K562 (cell line): ENCODE measurements around the gene ADD1. TPM values are rescaled to one million over a fixed set of nuclear protein-coding genes. Genes with fewer than 3 reads are reported as not detected.
A peak's percentile ranks its signal among the peaks of the same experiment; 100 is the strongest.

Experiments
- ADNP ChIP-seq: fragments of 200-800 bp; sonication (Bioruptor generic); IDR thresholded peaks from 2 replicates; pipeline ENCODE4 v1.6.1; 2016; ENCODE audit warnings: missing genetic modification characterization, missing compliant biosample characterization
- ASH1L ChIP-seq: fragments of 450-650 bp; IDR thresholded peaks from 2 replicates; pipeline ENCODE4 v1.6.1; 2018; ENCODE audit warnings: borderline replicate concordance, mild to moderate bottlenecking, low read depth; ENCODE audit not compliant: partially characterized antibody
- BCOR ChIP-seq: fragments of 450-650 bp; IDR thresholded peaks from 2 replicates; pipeline ENCODE4 v1.6.1; 2016
- BHLHE40 ChIP-seq: IDR thresholded peaks from 2 replicates; pipeline ENCODE4 v1.6.1; 2011; ENCODE audit warnings: low read length, improper control_type of control experiment
- CEBPG ChIP-seq, 3 experiments: fragments of 200-800 bp in 1 of 3; sonication (Bioruptor generic) in 1 of 3; sonication (generic) in 1 of 3; formaldehyde crosslinking in 1 of 3; IDR thresholded peaks in 2 of 3; conservative IDR thresholded peaks in 1 of 3; 2 replicates each; pipeline versions ENCODE4 v1.6.1 to v1.8.0; 2016 to 2022; ENCODE audit warnings: missing compliant biosample characterization in 2 of 3, missing genetic modification characterization in 2 of 3, mild to moderate bottlenecking in 1 of 3, missing genetic modification reagents in 1 of 3
- ERF ChIP-seq: fragments of 450-650 bp; formaldehyde crosslinking; IDR thresholded peaks from 2 replicates; pipeline ENCODE4 v1.4.0; 2020; ENCODE audit warnings: mild to moderate bottlenecking, mixed read lengths
- ESRRB ChIP-seq: fragments of 250-450 bp; sonication (Bioruptor Pico); IDR thresholded peaks from 2 replicates; pipeline ENCODE4 v1.5.0; 2020; ENCODE audit warnings: mild to moderate bottlenecking, moderate library complexity, borderline replicate concordance
- FOXK2 ChIP-seq, 2 experiments: fragments of 450-650 bp; IDR thresholded peaks in 1 of 2; conservative IDR thresholded peaks in 1 of 2; 2 replicates each; pipeline ENCODE4 v1.6.1; 2016; ENCODE audit warnings: low read depth in 2 of 2, mild to moderate bottlenecking in 1 of 2
- FOXO4 ChIP-seq: fragments of 450-650 bp; formaldehyde crosslinking; IDR thresholded peaks from 2 replicates; pipeline ENCODE4 v1.4.0; 2020; ENCODE audit warnings: mild to moderate bottlenecking, moderate library complexity
- HCFC1 ChIP-seq: IDR thresholded peaks from 2 replicates; pipeline ENCODE4 v1.6.1; 2012; ENCODE audit warnings: low read depth, low read length, improper control_type of control experiment
- ID3 ChIP-seq, 2 experiments: fragments of 250-450 bp in 1 of 2; fragments of 450-650 bp in 1 of 2; sonication (Bioruptor Pico) in 1 of 2; IDR thresholded peaks; 2 replicates each; pipeline versions ENCODE4 v1.6.1 to v1.8.0; 2016 to 2021; ENCODE audit warnings: mild to moderate bottlenecking in 2 of 2, moderate library complexity in 2 of 2, missing compliant biosample characterization in 1 of 2, missing genetic modification characterization in 1 of 2
- KDM2B ChIP-seq: fragments of 250-450 bp; sonication (Bioruptor Pico); IDR thresholded peaks from 2 replicates; pipeline ENCODE4 v1.8.0; 2021; ENCODE audit warnings: mild to moderate bottlenecking, moderate library complexity
- KLF16 ChIP-seq: IDR thresholded peaks from 2 replicates; pipeline ENCODE4 v1.6.1; 2016; ENCODE audit warnings: antibody characterized with exemption
- MAFK ChIP-seq: IDR thresholded peaks from 2 replicates; pipeline ENCODE4 v1.6.1; 2011; ENCODE audit warnings: low read length, improper control_type of control experiment
- NCOA1 ChIP-seq: fragments of 450-650 bp; IDR thresholded peaks from 2 replicates; pipeline ENCODE4 v1.6.1; 2016; ENCODE audit warnings: low read depth
- PHB2 ChIP-seq: fragments of 450-650 bp; IDR thresholded peaks from 2 replicates; pipeline ENCODE4 v1.6.1; 2017; ENCODE audit warnings: low read depth
- PURB ChIP-seq: sonication (generic); formaldehyde crosslinking; IDR thresholded peaks from 2 replicates; pipeline ENCODE4 v1.9.0; 2021; ENCODE audit warnings: low read depth, mild to moderate bottlenecking, missing genetic modification reagents
- RBM25 ChIP-seq: fragments of 200-400 bp; formaldehyde crosslinking; IDR thresholded peaks from 2 replicates; pipeline ENCODE4 v1.6.1; 2018; ENCODE audit warnings: low read length, low read depth, moderate library complexity; ENCODE audit not compliant: severe bottlenecking
- RBM34 ChIP-seq: fragments of 200-400 bp; formaldehyde crosslinking; IDR thresholded peaks from 2 replicates; pipeline ENCODE4 v1.6.1; 2018; ENCODE audit warnings: low read length, borderline replicate concordance; ENCODE audit not compliant: insufficient read depth
- RUNX1 ChIP-seq: sonication (generic); IDR thresholded peaks from 2 replicates; pipeline ENCODE4 v1.6.1; 2016; ENCODE audit warnings: antibody characterized with exemption, low read depth
- SMAD1 ChIP-seq: fragments of 150-350 bp; IDR thresholded peaks from 2 replicates; pipeline ENCODE4 v1.6.1; 2014; ENCODE audit warnings: low read length, low read depth; ENCODE audit not compliant: partially characterized antibody
- STAT5B ChIP-seq: fragments of 250-450 bp; sonication (Bioruptor Pico); IDR thresholded peaks from 2 replicates; pipeline ENCODE4 v1.8.0; 2021; ENCODE audit warnings: mild to moderate bottlenecking, inconsistent platforms
- ZBTB12 ChIP-seq: fragments of 250-450 bp; sonication (Bioruptor Pico); IDR thresholded peaks from 2 replicates; pipeline ENCODE4 v1.4.0; 2020
- ZEB2 ChIP-seq: fragments of 450-650 bp; IDR thresholded peaks from 2 replicates; pipeline ENCODE4 v1.6.1; 2016
- ZNF140 ChIP-seq: fragments of 250-450 bp; sonication (Bioruptor Pico); IDR thresholded peaks from 2 replicates; pipeline ENCODE4 v1.8.0; 2021; ENCODE audit warnings: moderate library complexity, mild to moderate bottlenecking, inconsistent platforms
- ZNF212 ChIP-seq: fragments of 450-650 bp; formaldehyde crosslinking; IDR thresholded peaks from 2 replicates; pipeline ENCODE4 v1.4.0; 2020; ENCODE audit warnings: mild to moderate bottlenecking
- ZNF253 ChIP-seq: fragments of 250-450 bp; sonication (Bioruptor Pico); conservative IDR thresholded peaks from 2 replicates; pipeline ENCODE4 v1.6.1; 2021; ENCODE audit warnings: mild to moderate bottlenecking
- polyA plus RNA-seq, 8 experiments: library from polyadenylated mRNA; depleted of rRNA in 4 of 8; stranded (reverse) in 5 of 8; unstranded in 3 of 8; fragments of >200 nt; fragmentation: Nextera tagmentation in 2 of 8; fragmentation: Illumina TruSeq in 1 of 8; extraction: Ambion mirVana in 2 of 8; extraction: Trizol in 1 of 8; gene quantifications; 2 replicates each; pipeline versions ENCODE4 v1.2.1 to v1.2.3, GENCODE V29; 2011 to 2014; ENCODE audit warnings: inconsistent platforms in 1 of 8, missing spikeins in 1 of 8
- total RNA-seq, 7 experiments: library from RNA; depleted of rRNA in 6 of 7; stranded (reverse); fragments of >200 nt in 6 of 7; fragmentation: Illumina TruSeq in 2 of 7; extraction: Trizol in 2 of 7; gene quantifications; 2 replicates each; pipeline versions ENCODE4 v1.2.1 to v1.2.3, GENCODE V29; 2011 to 2021; ENCODE audit warnings: low replicate concordance in 1 of 7

Gene ADD1
- total and polyA plus RNA-seq, 9 of the 15 experiments (the other 6 are each of a cell fraction or from before 2014, with no cell fraction given), result 17.5 to 153 (median 74.0) TPM

- TF ChIP-seq ADNP (0 out of 2 replicates have a peak, but pooled peaks have one; percentile 52), PURB (no peak), ZEB2 (no peak), SMAD1 (no peak), FOXK2 (conservative IDR thresholded peaks at IDR 0.05 in 1 of 2, IDR thresholded peaks at IDR 0.05 in 1 of 2; ENCODE audit: low read depth in 2 of 2) (no peak), ZNF253 (CRISPR knock-in tag) (no peak), HCFC1 (no peak), STAT5B (CRISPR knock-in tag) (no peak), KLF16 (no peak), MAFK (no peak), ID3 (CRISPR knock-in tag; IDR thresholded peaks at IDR 0.05) (no peak), ID3 (tag; IDR thresholded peaks at IDR 0.05) (no peak), ESRRB (CRISPR knock-in tag) (no peak), ZNF140 (CRISPR knock-in tag) (no peak), FOXO4 (CRISPR knock-in tag) (no peak), KDM2B (CRISPR knock-in tag) (no peak), RBM34 (no peak), ZNF212 (CRISPR knock-in tag) (no peak), ASH1L (no peak), CEBPG (CRISPR knock-in tag; IDR thresholded peaks at IDR 0.05) (no peak), CEBPG (tag; conservative IDR thresholded peaks at IDR 0.05 in 1 of 2, IDR thresholded peaks at IDR 0.05 in 1 of 2) (no peak), BHLHE40 (no peak), ZBTB12 (no peak), RBM25 (peak; percentile 67), ERF (CRISPR knock-in tag) (no peak), NCOA1 (no peak), BCOR (peak; percentile 76), PHB2 (no peak), RUNX1 (no peak)
These were observed 20.0 kb downstream of the ADD1 start (continued) for GRCh38 chr4:2863649-2864048.
